ENCODE data around the gene TSHZ2.
"Not testable (repeated sequence)": the region's sequence is repeated elsewhere in the genome, so short reads cannot be mapped to it uniquely, and the experiment has no call there.

TSHZ2 gene

DNA sequence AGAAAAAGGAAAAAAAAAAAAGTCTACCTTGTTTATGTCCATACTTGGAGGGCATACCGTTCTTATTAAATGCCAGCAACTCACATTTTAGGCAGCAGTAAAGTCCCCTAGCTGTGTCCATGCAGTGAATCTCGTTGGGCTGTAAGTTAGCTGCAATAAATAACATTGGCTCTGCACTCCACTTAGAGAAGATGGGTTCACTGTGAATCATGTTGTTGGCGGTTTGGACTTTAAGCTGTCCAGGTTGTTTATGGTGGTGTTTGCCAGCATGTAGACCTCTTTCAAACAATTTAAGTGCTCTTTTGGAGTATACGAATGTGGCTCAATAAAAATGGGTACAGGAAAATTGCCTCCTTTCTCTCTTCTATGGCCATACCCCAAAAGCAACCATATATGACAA, 494.1 kb downstream of the TSHZ2 start:
- DNase-seq (ENCODE audit: low spot score), result no peak

DNA sequence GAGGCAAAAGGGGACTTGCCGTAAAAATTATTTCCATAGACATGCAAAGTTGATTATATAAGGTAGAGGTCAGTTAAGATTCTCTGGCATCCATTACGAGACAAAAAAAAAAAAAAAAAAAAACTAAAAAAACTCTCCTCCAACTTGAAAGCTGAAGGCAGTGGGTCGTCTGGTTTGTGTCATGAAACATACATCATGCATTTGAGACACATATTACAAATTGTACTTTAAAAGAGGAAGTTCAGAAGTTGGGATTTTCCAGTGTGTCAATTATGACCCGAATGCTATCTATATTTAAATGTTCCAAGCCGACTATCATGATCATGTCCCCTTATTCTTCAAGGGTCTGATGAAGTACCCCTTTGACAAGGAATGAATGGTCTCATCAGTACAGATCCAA, 496.4 kb downstream of the TSHZ2 start:
- DNase-seq (ENCODE audit: low spot score), result no peak

- DNase-seq (ENCODE audit: low spot score), result not testable (repeated sequence)
These were observed 500.7 kb downstream of the TSHZ2 start for GRCh38 chr20:53472859-53473258.

- no peak for DNase-seq (ENCODE audit: low spot score)
These were observed 508.8 kb downstream of the TSHZ2 start for GRCh38 chr20:53480913-53481312.

GRCh38 chr20:53487461-53488200, 515.5 kb downstream of the TSHZ2 start:
- DNase-seq (ENCODE audit: low spot score), result no peak

- no peak for DNase-seq (ENCODE audit: low spot score)
These were observed 516.7 kb downstream of the TSHZ2 start for GRCh38 chr20:53488775-53489272.

DNA sequence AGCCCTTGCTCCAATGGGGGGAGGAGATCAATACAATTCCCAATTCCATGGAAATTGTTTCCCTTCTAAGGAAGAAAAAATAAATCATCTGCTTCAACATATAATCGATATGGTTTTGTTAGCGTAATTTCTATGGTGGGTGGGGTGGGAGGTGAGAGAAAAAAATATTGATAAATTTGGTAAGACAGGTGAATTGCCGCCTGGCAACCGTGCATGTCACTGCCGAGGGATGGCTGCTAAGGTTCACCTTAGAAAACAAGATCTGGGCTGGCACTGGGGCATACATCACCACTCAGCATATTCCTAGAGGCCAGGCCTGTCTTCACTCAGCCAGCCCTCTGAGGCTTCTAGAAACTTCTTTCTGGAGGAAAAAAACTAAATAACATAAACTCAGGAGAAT, 517.4 kb downstream of the TSHZ2 start:
- DNase-seq (ENCODE audit: low spot score), result no peak

DNA sequence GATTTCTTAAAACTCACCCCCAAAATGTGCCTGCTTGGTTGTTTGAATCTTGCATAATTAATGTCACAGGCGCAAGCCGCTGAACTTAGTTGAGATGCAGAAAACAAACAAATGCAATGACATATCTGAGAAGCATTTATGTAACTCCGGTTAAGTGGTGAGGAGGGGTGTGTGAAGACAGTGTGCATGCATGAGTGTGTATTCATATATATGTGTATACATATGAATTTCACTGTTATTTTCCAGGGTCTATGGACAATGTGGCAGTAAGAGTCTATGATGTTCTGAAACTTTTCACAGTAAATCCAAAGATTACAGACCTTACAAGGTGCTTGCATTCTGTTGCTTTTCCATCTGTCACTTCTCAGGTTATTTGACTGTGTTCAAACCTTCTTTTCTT, 518.5 kb downstream of the TSHZ2 start:
- no peak for DNase-seq (ENCODE audit: low spot score)

- no peak for DNase-seq (ENCODE audit: low spot score)
These were observed 519.3 kb downstream of the TSHZ2 start for GRCh38 chr20:53491462-53491861.

- no peak for DNase-seq (ENCODE audit: low spot score)
These were observed 520.1 kb downstream of the TSHZ2 start for GRCh38 chr20:53492212-53492611.

DNA sequence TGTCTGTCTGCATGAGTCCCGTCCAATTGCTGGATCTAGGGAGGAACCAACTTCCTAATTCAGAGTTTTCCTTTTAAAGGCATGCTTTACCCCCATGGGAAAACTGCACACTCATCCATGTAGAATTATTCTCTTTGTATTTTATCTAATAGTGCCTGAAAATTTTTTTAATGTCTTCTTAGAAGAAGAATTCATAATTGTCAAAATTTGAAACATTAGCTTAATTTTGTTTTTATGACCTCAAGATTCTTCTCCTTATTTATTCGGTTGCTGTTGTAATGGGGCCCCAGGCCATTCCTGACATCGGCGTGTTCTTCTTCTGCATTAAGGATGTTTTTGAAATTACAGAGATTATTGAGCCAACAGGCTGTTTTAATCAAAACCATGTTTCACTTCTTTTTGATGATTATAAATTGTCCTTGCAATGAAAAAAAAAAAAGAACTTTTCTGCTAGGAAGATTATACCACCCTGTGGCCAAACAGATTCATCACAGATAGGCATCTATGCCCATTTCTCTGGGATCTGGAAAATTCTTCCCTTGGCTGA, 521.2 kb downstream of the TSHZ2 start:
- no peak for DNase-seq (ENCODE audit: low spot score)

DNA sequence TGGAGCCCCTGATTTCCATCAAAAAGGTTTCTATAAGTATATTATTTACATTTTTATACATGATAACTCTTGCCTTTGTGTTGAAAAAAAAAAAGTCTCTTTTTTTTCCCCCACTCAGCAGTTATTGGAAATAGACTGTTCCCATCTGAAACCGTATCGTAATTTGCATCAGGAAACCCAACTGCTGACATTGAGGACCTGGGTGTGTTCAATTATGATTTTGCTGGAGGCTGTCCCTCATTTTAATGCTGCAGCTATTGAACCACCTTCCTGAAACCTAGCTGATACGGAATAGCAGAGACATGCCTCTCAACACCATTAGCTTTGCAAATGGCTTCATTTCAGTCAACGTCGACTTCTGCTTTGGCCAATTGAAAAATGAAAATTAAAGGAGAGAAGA, 522.6 kb downstream of the TSHZ2 start:
- no peak for DNase-seq (ENCODE audit: low spot score)

GRCh38 chr20:53495398-53496092, 523.4 kb downstream of the TSHZ2 start:
- DNase-seq (ENCODE audit: low spot score), result no peak

DNA sequence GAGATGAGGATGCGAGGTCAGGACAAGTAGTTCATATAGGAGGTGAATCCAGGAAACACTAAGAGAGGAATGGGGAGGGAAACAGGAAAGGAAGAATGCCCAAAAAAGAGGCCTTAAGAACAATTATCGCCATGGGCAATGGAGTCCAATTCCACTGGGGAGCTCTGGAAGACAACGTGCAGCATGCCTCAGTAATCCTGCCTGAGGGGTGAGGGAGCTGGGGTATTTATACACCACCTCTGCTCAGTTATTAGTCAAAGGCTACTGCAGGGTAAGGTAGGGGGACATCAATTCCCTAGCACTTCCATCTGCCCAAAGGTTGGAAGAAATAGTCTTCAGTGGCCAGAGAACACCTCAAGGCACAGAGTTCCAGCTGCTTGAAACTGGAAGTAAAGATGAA, 525.1 kb downstream of the TSHZ2 start:
- no peak for DNase-seq (ENCODE audit: low spot score)

DNA sequence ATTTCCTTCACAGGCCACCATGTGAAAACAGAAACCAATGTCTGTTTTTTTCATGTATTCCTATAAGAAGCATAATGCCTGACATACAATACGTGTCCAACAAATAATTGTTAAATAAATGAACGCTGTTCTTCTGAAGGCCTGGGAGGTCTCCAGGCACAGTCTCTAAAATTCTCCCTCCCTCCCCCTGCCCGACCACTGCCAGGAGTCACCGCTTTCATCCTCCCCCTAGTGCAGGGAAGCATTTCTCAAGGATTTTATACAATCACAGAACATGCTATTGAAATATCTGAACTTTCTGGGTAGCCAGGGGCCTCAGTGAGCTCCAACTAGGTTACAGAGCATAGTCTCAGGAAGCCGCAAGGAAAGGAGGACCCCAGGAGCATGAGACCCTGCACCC, 526.2 kb downstream of the TSHZ2 start:
- no peak for DNase-seq (ENCODE audit: low spot score)

DNA sequence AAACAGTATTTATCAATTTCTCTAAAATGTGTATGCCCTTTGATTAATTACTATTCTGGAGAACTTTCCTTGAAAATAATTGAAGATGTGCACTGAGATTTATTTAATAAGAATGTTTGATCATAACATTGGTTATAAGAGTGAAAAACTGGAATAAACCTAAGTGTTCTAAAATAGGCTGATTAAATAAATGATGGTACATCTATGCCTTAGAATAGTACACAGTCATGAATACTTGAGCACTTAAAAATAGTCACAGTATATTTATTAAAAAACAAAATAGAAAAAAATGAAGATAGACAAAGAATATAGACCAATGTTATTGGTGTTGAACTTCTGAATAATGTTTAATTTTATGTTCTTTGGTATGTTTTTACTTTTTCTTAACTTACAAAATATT, 528.5 kb downstream of the TSHZ2 start:
- DNase-seq (ENCODE audit: low spot score), result no peak

GRCh38 chr20:53502820-53503219, 530.7 kb downstream of the TSHZ2 start:
- no peak for DNase-seq (ENCODE audit: low spot score)

DNA sequence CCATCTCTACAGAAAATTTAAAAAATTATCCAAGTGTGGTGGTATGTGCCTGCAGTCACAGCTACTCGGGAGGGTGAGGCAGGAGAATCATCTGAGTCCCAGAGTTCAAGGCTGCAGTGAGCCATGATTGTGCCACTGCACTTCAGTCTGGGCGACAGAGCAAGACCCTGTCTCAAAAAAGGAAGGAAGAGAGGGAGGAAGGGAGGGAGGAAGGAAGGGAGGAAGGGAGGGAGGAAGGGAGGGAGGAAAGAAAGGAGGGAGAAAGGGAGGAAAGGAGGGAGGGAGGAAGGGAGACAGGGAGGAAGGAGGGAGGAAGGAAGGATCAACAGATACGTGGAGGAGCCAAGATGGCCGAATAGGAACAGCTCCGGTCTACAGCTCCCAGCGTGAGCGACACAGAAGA, 531.4 kb downstream of the TSHZ2 start:
- DNase-seq (ENCODE audit: low spot score), result no peak

GRCh38 chr20:53504106-53504505, 531.9 kb downstream of the TSHZ2 start:
- DNase-seq (ENCODE audit: low spot score), result not testable (repeated sequence)

DNA sequence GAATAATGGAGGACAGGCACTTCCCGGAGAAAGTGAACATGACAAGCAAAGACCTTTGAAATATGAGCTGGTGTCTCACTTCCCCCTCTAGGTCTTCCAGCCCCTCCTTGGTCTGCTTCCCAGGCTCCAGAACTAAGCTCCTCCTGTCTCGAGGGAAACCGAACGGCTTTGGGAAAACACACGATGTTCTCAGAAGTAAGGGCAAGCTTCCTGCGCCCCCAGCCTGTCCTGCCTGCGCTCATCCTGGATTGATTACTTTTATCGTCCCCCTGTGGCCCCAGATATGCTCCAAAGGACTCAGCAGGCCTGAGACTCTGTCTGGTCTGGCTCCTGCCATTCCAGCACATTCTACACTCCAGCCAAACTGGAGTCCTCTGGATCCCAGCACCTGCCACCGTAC, 538.1 kb downstream of the TSHZ2 start:
- no peak for DNase-seq (ENCODE audit: low spot score)

- DNase-seq (ENCODE audit: low spot score), result no peak
These were observed 538.5 kb downstream of the TSHZ2 start for GRCh38 chr20:53510704-53511103.

GRCh38 chr20:53512076-53512475, 539.9 kb downstream of the TSHZ2 start:
- DNase-seq (ENCODE audit: low spot score), result no peak

DNA sequence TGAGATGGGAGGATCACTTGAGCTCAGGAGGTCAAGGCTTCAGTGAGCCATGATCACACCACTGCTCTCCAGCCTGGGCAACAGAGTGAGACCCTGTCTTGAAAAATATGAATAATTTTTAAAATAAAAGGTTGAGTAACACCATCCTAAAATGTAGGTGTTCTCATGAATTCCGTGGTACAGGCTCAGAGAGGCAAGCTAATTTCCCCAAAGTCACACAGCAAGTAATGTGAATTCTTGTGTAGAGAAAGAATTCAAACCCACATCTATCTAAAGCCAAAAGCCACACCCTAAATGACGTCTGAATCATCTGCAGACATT, 541.0 kb downstream of the TSHZ2 start:
- no peak for DNase-seq (ENCODE audit: low spot score)

Measured in germinal center (tissue), 1 donor.